Body of pancreas (tissue), 4 donors: Measurements from ENCODE around the gene SPATA33.

ENCODE experiments used
- POLR2A ChIP-seq, 3 donors: fragments of 450-650 bp; IDR thresholded peaks; one replicate each; pipeline ENCODE4 v1.6.1; 2016; ENCODE audit warnings: antibody characterized with exemption in 3 of 3, mild to moderate bottlenecking in 2 of 3
- TF ChIP-seq, protein P1 (sequence below), 7 experiments: fragments of 450-650 bp in 4 of 7; fragments of 200-600 bp in 3 of 7; sonication (generic) in 3 of 7; IDR thresholded peaks; one replicate each; pipeline ENCODE4 v1.5.1; 2016 to 2019; ENCODE audit warnings: antibody characterized with exemption in 7 of 7

DNA sequence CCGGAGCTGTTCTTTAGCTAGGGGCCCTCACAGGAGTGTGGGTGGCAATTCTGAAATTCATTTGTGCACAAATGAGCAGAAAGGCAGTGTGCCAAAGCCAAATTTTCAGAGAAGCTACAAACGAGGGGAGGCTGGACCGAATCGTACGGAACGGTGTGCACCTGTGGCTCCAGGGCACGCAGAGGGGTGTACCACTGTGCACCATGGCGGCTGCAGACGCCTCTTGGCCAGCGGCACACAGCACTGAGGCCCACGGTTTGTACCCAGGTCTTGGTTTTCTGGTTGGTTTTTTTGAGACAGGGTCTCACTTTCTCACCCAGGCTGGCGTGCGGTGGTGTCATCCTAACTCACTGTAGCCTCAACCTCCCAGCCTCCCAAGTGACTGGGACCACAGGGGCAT, 15.1 kb upstream of the SPATA33 start:
- TF ChIP-seq, protein P1, sequence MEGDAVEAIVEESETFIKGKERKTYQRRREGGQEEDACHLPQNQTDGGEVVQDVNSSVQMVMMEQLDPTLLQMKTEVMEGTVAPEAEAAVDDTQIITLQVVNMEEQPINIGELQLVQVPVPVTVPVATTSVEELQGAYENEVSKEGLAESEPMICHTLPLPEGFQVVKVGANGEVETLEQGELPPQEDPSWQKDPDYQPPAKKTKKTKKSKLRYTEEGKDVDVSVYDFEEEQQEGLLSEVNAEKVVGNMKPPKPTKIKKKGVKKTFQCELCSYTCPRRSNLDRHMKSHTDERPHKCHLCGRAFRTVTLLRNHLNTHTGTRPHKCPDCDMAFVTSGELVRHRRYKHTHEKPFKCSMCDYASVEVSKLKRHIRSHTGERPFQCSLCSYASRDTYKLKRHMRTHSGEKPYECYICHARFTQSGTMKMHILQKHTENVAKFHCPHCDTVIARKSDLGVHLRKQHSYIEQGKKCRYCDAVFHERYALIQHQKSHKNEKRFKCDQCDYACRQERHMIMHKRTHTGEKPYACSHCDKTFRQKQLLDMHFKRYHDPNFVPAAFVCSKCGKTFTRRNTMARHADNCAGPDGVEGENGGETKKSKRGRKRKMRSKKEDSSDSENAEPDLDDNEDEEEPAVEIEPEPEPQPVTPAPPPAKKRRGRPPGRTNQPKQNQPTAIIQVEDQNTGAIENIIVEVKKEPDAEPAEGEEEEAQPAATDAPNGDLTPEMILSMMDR (IDR thresholded peaks at IDR 0.05), result no peak
- TF ChIP-seq POLR2A (IDR thresholded peaks at IDR 0.05), result no peak
